ENCODE measurements around the gene LRRC47.
A peak's percentile ranks its signal among the peaks of the same experiment; 100 is the strongest.

LRRC47 gene

GRCh38 chr1:3785456-3786157 lies 10.7 kb downstream of the LRRC47 start:
- no peak for DNase-seq (ENCODE audit: low read depth)

GRCh38 chr1:3785045-3785444 lies 11.3 kb downstream of the LRRC47 start:
- no peak for DNase-seq (ENCODE audit: low read depth)

GRCh38 chr1:3783651-3784474 lies 12.4 kb downstream of the LRRC47 start:
- DNase-seq (ENCODE audit: low read depth): no peak

- no peak for DNase-seq (ENCODE audit: low read depth)
These were observed 15.4 kb downstream of the LRRC47 start for GRCh38 chr1:3780901-3781300.

- no peak for DNase-seq (ENCODE audit: low read depth)
These were observed 16.3 kb downstream of the LRRC47 start for GRCh38 chr1:3779912-3780416.

- no peak for DNase-seq (ENCODE audit: low read depth)
These were observed 16.9 kb downstream of the LRRC47 start for GRCh38 chr1:3779265-3779911.

- no peak for DNase-seq (ENCODE audit: low read depth)
These were observed 17.6 kb downstream of the LRRC47 start for GRCh38 chr1:3778590-3779264.

GRCh38 chr1:3777647-3778589 lies 18.4 kb downstream of the LRRC47 start:
- DNase-seq (ENCODE audit: low read depth): no peak

GRCh38 chr1:3777078-3777547 lies 19.2 kb downstream of the LRRC47 start:
- no peak for DNase-seq (ENCODE audit: low read depth)

- no peak for DNase-seq (ENCODE audit: low read depth)
These were observed 19.9 kb downstream of the LRRC47 start for GRCh38 chr1:3776231-3776961.

- DNase-seq (ENCODE audit: low read depth): peak; percentile 44
These were observed 20.6 kb downstream of the LRRC47 start for GRCh38 chr1:3775490-3776230.

- no peak for DNase-seq (ENCODE audit: low read depth)
These were observed 21.3 kb downstream of the LRRC47 start for GRCh38 chr1:3774946-3775489.

- DNase-seq (ENCODE audit: low read depth): no peak
These were observed 21.9 kb downstream of the LRRC47 start for GRCh38 chr1:3774276-3774945.

GRCh38 chr1:3773572-3774275 lies 22.6 kb downstream of the LRRC47 start:
- no peak for DNase-seq (ENCODE audit: low read depth)

- DNase-seq (ENCODE audit: low read depth): no peak
These were observed 23.4 kb downstream of the LRRC47 start, which contains the start of gene SMIM1 for GRCh38 chr1:3772715-3773571. TSS of gene SMIM1 (plus strand) at chr1:3772749. CDS start at chr1:3775374, 2,625 bp downstream.

GRCh38 chr1:3772027-3772714 lies 24.1 kb downstream of the LRRC47 start:
- DNase-seq (ENCODE audit: low read depth): peak; percentile 66

All from ELR (cell line).